ENCODE measurements around the gene HEBP2. TPM values are rescaled to one million over a fixed set of nuclear protein-coding genes. Genes with fewer than 3 reads are reported as not detected.

Gene HEBP2
- total RNA-seq, 1 experiment from 2014 or later = 40.9 TPM

GRCh38 chr6:138393871-138394783 lies 9.9 kb upstream of the HEBP2 start:
- ChIA-PET POLR2A (no interaction called here), CTCF (interaction anchor here (1.2 kb wide), 1 partner anchor 8 kb away, joined by 4 read pairs; no protein-coding TSS in a partner anchor)
- no peaks in the 10 kb centered on the region for H3K9me3 Mint-ChIP-seq
- no peak for ATAC-seq
- no peak for TF ChIP-seq SMAD3 (CRISPR knock-in tag; IDR thresholded peaks at IDR 0.05; ENCODE audit: borderline replicate concordance)
- TF ChIP-seq PRDM15 (CRISPR knock-in tag; IDR thresholded peaks at IDR 0.05) = no peak
- TF ChIP-seq ERG (CRISPR knock-in tag; IDR thresholded peaks at IDR 0.05) = no peak
- no peak for TF ChIP-seq NR1H2 (CRISPR knock-in tag; IDR thresholded peaks at IDR 0.05)
- no peak for TF ChIP-seq FOXP1 (CRISPR knock-in tag; IDR thresholded peaks at IDR 0.05; ENCODE audit: borderline replicate concordance)
- no peak for TF ChIP-seq TEAD1 (CRISPR knock-in tag; IDR thresholded peaks at IDR 0.05)
- H3K36me3 Mint-ChIP-seq = no peaks in the 10 kb centered on the region
- DNase-seq (ENCODE audit: low spot score) = no peak
- no peak overlapping the region for H3K4me3 Mint-ChIP-seq
- H3K4me1 Mint-ChIP-seq = peaks cover 4% of the 10 kb centered on the region
- H3K27me3 Mint-ChIP-seq (ENCODE audit: low read depth) = no peaks in the 10 kb centered on the region
- no peak overlapping the region for H3K27ac Mint-ChIP-seq

GRCh38 chr6:138396709-138397108 lies 7.3 kb upstream of the HEBP2 start:
- no peak overlapping the region for H3K4me3 Mint-ChIP-seq
- peaks cover 3% of the 10 kb centered on the region; the same call in 1 of the 2 replicates for H3K4me1 Mint-ChIP-seq
- no peak for DNase-seq (ENCODE audit: low spot score)
- no peak for ATAC-seq
- CTCF ChIA-PET = interaction anchor here (1.0 kb wide), 1 partner anchor 105 kb away, joined by 4 read pairs; no protein-coding TSS in a partner anchor
- POLR2A ChIA-PET = no interaction called here
- H3K36me3 Mint-ChIP-seq = no peaks in the 10 kb centered on the region
- no peaks in the 10 kb centered on the region for H3K9me3 Mint-ChIP-seq
- H3K27me3 Mint-ChIP-seq (ENCODE audit: low read depth) = no peaks in the 10 kb centered on the region
- H3K27ac Mint-ChIP-seq = no peak overlapping the region; the same call in 1 of the 2 replicates
- no peak for TF ChIP-seq JAZF1 (CRISPR knock-in tag; IDR thresholded peaks at IDR 0.05)
- TF ChIP-seq, protein P1, sequence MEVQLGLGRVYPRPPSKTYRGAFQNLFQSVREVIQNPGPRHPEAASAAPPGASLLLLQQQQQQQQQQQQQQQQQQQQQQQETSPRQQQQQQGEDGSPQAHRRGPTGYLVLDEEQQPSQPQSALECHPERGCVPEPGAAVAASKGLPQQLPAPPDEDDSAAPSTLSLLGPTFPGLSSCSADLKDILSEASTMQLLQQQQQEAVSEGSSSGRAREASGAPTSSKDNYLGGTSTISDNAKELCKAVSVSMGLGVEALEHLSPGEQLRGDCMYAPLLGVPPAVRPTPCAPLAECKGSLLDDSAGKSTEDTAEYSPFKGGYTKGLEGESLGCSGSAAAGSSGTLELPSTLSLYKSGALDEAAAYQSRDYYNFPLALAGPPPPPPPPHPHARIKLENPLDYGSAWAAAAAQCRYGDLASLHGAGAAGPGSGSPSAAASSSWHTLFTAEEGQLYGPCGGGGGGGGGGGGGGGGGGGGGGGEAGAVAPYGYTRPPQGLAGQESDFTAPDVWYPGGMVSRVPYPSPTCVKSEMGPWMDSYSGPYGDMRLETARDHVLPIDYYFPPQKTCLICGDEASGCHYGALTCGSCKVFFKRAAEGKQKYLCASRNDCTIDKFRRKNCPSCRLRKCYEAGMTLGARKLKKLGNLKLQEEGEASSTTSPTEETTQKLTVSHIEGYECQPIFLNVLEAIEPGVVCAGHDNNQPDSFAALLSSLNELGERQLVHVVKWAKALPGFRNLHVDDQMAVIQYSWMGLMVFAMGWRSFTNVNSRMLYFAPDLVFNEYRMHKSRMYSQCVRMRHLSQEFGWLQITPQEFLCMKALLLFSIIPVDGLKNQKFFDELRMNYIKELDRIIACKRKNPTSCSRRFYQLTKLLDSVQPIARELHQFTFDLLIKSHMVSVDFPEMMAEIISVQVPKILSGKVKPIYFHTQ (CRISPR knock-in tag; IDR thresholded peaks at IDR 0.05) = no peak
- no peak for TF ChIP-seq FOXP4 (CRISPR knock-in tag; IDR thresholded peaks at IDR 0.05)
- no peak for TF ChIP-seq HMGA2 (CRISPR knock-in tag; IDR thresholded peaks at IDR 0.05)
- TF ChIP-seq JUN (CRISPR knock-in tag; IDR thresholded peaks at IDR 0.05) = no peak
- TF ChIP-seq ARID4B (CRISPR knock-in tag; IDR thresholded peaks at IDR 0.05; ENCODE audit: borderline replicate concordance) = no peak
- no peak for TF ChIP-seq RORB (CRISPR knock-in tag; IDR thresholded peaks at IDR 0.05)
- TF ChIP-seq, protein P2, sequence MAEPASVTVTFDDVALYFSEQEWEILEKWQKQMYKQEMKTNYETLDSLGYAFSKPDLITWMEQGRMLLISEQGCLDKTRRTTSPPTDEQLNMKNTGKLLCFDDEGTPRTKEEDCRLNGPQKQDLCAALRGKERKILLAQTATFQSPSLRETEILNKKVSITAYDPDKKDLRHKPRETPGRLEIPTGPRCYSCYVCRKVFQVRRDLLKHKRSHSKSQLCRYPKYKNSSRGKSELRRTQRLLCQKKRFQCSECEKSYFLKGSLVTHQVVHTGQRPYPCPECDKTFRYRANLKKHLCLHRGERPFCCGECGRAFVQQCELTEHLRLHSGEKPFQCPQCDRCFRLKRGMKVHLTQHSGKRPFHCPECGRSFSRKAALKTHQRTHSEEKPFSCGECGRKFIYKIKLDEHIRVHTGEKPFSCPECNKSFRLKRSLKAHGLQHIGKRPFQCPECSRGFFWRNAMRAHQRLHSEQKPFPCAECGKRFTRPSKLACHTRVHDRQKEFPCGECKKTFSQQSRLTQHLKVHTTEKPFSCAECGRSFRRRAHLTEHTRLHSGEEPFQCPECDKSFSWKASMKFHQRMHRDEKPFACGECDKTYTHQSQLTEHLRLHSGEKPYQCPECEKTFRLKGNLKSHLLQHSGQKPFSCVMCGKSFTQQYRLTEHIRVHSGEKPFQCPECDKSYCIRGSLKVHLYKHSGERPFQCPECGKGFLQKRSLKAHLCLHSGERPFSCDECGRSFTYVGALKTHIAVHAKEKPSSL (CRISPR knock-in tag; conservative IDR thresholded peaks at IDR 0.05) = no peak
- no peak for TF ChIP-seq SMAD3 (CRISPR knock-in tag; IDR thresholded peaks at IDR 0.05; ENCODE audit: borderline replicate concordance)
- TF ChIP-seq SP1 (CRISPR knock-in tag; conservative IDR thresholded peaks at IDR 0.05) = no peak

Data from WTC11 (cell line).